HepG2 (cell line): Measurements from ENCODE around the gene GRK4. TPM values are rescaled to one million over a fixed set of nuclear protein-coding genes. Genes with fewer than 3 reads are reported as not detected.

ENCODE experiments used
- ATAC-seq: fragments of 200-7000 bp; cut with Tn5 transposase; 3 replicates; pipeline ENCODE4 v1.9.1; 2020; ENCODE audit warnings: mild to moderate bottlenecking, moderate library complexity
- BruUV-seq: library from RNA; stranded (reverse); fragments of 400-500 nt; replicated peaks from 2 replicates; lab custom pipeline; 2021; lab: Mats Ljungman, UMichigan
- CTCF ChIA-PET: fragments of 300-600 bp; formaldehyde crosslinking; extraction: SDS; loops from one replicate; lab custom pipeline; 2021; ENCODE audit warnings: low total read pairs, inconsistent platforms, low intra/inter-chr PET ratio; lab: Yijun Ruan, JAX
- POLR2A ChIA-PET: fragments of 350-600 bp; sonication (Branson Sonifier 250); formaldehyde crosslinking; loops from one replicate; lab custom pipeline; 2020; ENCODE audit warnings: antibody characterized with exemption, inconsistent platforms; lab: Yijun Ruan, JAX
- DNase-seq: peaks from one replicate; pipeline ENCODE4 v3.0.0-alpha.2; 2015; ENCODE audit warnings: low spot score
- FAIRE-seq: peaks from 3 replicates; lab custom pipeline; 2011; peaks lifted over from hg19 to GRCh38; lab: Jason Lieb, UNC
- H2AFZ ChIP-seq: one replicate; pipeline ENCODE4 v1.6.1; 2011; ENCODE audit warnings: low read length, inconsistent platforms
- H3K27ac ChIP-seq: fragments of 300-600 bp; 3 replicates; pipeline ENCODE4 v1.8.0; 2011; ENCODE audit warnings: mixed run types, mild to moderate bottlenecking, mixed read lengths, low read length, inconsistent platforms; ENCODE audit not compliant: insufficient read depth; ENCODE audit errors: extremely low read length
- H3K27me3 ChIP-seq, 2 experiments: fragments of 200-600 bp in 1 of 2; 2 replicates in 1 of 2; 3 replicates in 1 of 2; pipeline versions ENCODE4 v1.6.0 to v1.8.0; 2011; ENCODE audit warnings: low read length in 2 of 2, mild to moderate bottlenecking in 2 of 2, moderate library complexity in 2 of 2, inconsistent platforms in 1 of 2; ENCODE audit not compliant: insufficient read depth in 2 of 2, control insufficient read depth in 1 of 2
- H3K36me3 ChIP-seq, 2 experiments: fragments of 200-600 bp in 1 of 2; replicated peaks in 1 of 2; 2 replicates in 1 of 2; 3 replicates in 1 of 2; pipeline versions ENCODE4 v1.5.1 to v1.8.0; 2011; ENCODE audit warnings: low read length in 2 of 2, inconsistent platforms in 1 of 2; ENCODE audit not compliant: insufficient read depth in 2 of 2, control insufficient read depth in 1 of 2
- H3K4me1 ChIP-seq: 2 replicates; pipeline ENCODE4 v1.5.1; 2012; ENCODE audit warnings: low read length, inconsistent platforms; ENCODE audit not compliant: insufficient read depth
- H3K4me2 ChIP-seq: 2 replicates; pipeline ENCODE4 v1.6.0; 2011; ENCODE audit warnings: low read depth, low read length, inconsistent platforms
- H3K4me3 ChIP-seq, 3 experiments: fragments of 200-600 bp in 1 of 3; sonication (generic), shearing (Covaris generic) in 1 of 3; replicated peaks in 1 of 3; 2 replicates each; pipeline ENCODE4 v1.5.1; 2011 to 2016; ENCODE audit warnings: low read length in 3 of 3, inconsistent platforms in 2 of 3, low read depth in 2 of 3, mild to moderate bottlenecking in 2 of 3, control low read depth in 1 of 3, mixed read lengths in 1 of 3; ENCODE audit not compliant: insufficient read depth in 1 of 3
- H3K79me2 ChIP-seq: one replicate; pipeline ENCODE4 v1.6.1; 2011; ENCODE audit warnings: low read length, inconsistent platforms; ENCODE audit not compliant: insufficient read depth
- H3K9ac ChIP-seq: 2 replicates; pipeline ENCODE4 v1.6.0; 2011; ENCODE audit warnings: mild to moderate bottlenecking, low read depth, low read length, inconsistent platforms; ENCODE audit not compliant: insufficient read depth
- H3K9me3 ChIP-seq: 2 replicates; pipeline ENCODE4 v1.5.1; 2012; ENCODE audit warnings: mild to moderate bottlenecking, low read length
- H4K20me1 ChIP-seq: 2 replicates; pipeline ENCODE4 v1.6.0; 2011; ENCODE audit warnings: inconsistent platforms, mild to moderate bottlenecking, low read length, moderate library complexity; ENCODE audit not compliant: insufficient read depth
- DNMT3B ChIP-seq: conservative IDR thresholded peaks from 2 replicates; pipeline ENCODE4 v1.6.1; 2016; ENCODE audit warnings: missing biosample characterization, control low read depth
- HMG20B ChIP-seq: conservative IDR thresholded peaks from 2 replicates; pipeline ENCODE4 v1.6.1; 2016; ENCODE audit warnings: missing genetic modification reagents, missing compliant biosample characterization
- JUN ChIP-seq: sonication (generic); formaldehyde crosslinking; IDR thresholded peaks from 2 replicates; pipeline ENCODE4 v1.4.0; 2020; ENCODE audit warnings: mild to moderate bottlenecking, missing genetic modification reagents
- NFE2 ChIP-seq: sonication (generic); formaldehyde crosslinking; IDR thresholded peaks from 2 replicates; pipeline ENCODE4 v1.4.0; 2020; ENCODE audit warnings: missing genetic modification reagents
- NFYC ChIP-seq: IDR thresholded peaks from 2 replicates; pipeline ENCODE4 v1.6.1; 2016; ENCODE audit warnings: missing genetic modification reagents, missing compliant biosample characterization
- SKI ChIP-seq: fragments of 450-650 bp; IDR thresholded peaks from one replicate; pipeline ENCODE4 v1.6.1; 2018; ENCODE audit warnings: mild to moderate bottlenecking; ENCODE audit not compliant: partially characterized antibody
- TBL1XR1 ChIP-seq: fragments of 150-350 bp; IDR thresholded peaks from 2 replicates; pipeline ENCODE4 v1.6.1; 2014; ENCODE audit warnings: borderline replicate concordance, low read length; ENCODE audit not compliant: partially characterized antibody
- ZMYM4 ChIP-seq: sonication (generic); formaldehyde crosslinking; IDR thresholded peaks from 2 replicates; pipeline ENCODE4 v1.8.1; 2023; ENCODE audit warnings: mild to moderate bottlenecking, missing genetic modification reagents
- ZNF329 ChIP-seq: sonication (generic); formaldehyde crosslinking; IDR thresholded peaks from 2 replicates; pipeline ENCODE4 v1.9.0; 2021; ENCODE audit warnings: low read depth, mild to moderate bottlenecking, missing genetic modification reagents
- WGBS: methylation state at CpG from one replicate; pipeline ENCODE4 v1.1.6; 2017; ENCODE audit warnings: low lambda C conversion rate; 5-methylcytosine and 5-hydroxymethylcytosine counted together
- in situ Hi-C: cut with HindIII; loops from 2 replicates; pipeline ENCODE4 v1.10.0; 2017; ENCODE audit warnings: low pct_unique_long_range_greater_than_20kb; ENCODE audit not compliant: extremely low pct_ligation_motif_present
- intact Hi-C: fragments of 100-400 bp; cut with micrococcal nuclease; formaldehyde crosslinking; loops from one replicate; pipeline ENCODE4 v1.10.0; 2022; ENCODE audit not compliant: unreplicated experiment
- polyA plus RNA-seq, 8 experiments: library from polyadenylated mRNA; depleted of rRNA in 3 of 8; stranded (reverse) in 7 of 8; unstranded in 1 of 8; fragments of >200 nt; fragmentation: Illumina TruSeq in 4 of 8; extraction: Trizol in 4 of 8; gene quantifications; 2 replicates each; pipeline versions ENCODE4 v1.2.1 to v1.2.3, GENCODE V29; 2011 to 2016; ENCODE audit warnings: low read depth in 4 of 8, missing spikeins in 1 of 8, mixed read lengths in 1 of 8; ENCODE audit not compliant: insufficient read depth in 1 of 8
- total RNA-seq, 5 experiments: library from RNA; depleted of rRNA; stranded (reverse); fragments of >200 nt; fragmentation: Illumina TruSeq; extraction: Trizol; gene quantifications; 2 replicates each; pipeline ENCODE4 v1.2.3, GENCODE V29; 2016; ENCODE audit warnings: low read depth in 1 of 5
- TF ChIP-seq, protein P1 (sequence below): sonication (generic); formaldehyde crosslinking; conservative IDR thresholded peaks from 2 replicates; pipeline ENCODE4 v1.4.0; 2020; ENCODE audit warnings: mild to moderate bottlenecking, missing genetic modification reagents, moderate library complexity
- TF ChIP-seq, protein P2 (sequence below): sonication (generic); formaldehyde crosslinking; IDR thresholded peaks from 2 replicates; pipeline ENCODE4 v1.8.0; 2022; ENCODE audit warnings: missing genetic modification reagents, mild to moderate bottlenecking, borderline replicate concordance

The GRK4 gene
- total and polyA plus RNA-seq, 2 of the 13 experiments (the other 11 are each of a cell fraction or from before 2014, with no cell fraction given) = 1.8 to 2.0 TPM

- DNase-seq = no peak
- intact Hi-C loops = no loop called here
- Histone ChIP-seq H3K4me2 (no peak overlapping the region), H3K27me3 (no peaks in the 10 kb centered on the region)
- CTCF ChIA-PET = interaction anchor here (1.5 kb wide), 1 partner anchor 87 kb away, joined by 5 read pairs; no protein-coding TSS in a partner anchor
- TF ChIP-seq ZMYM4 (CRISPR knock-in tag) (no peak), JUN (CRISPR knock-in tag) (no peak), NFYC (CRISPR knock-in tag) (no peak), HMG20B (CRISPR knock-in tag) (no peak), DNMT3B (no peak), TBL1XR1 (no peak), SKI (no peak), ZNF329 (no peak), NFE2 (CRISPR knock-in tag) (no peak)
- TF ChIP-seq, protein P1, sequence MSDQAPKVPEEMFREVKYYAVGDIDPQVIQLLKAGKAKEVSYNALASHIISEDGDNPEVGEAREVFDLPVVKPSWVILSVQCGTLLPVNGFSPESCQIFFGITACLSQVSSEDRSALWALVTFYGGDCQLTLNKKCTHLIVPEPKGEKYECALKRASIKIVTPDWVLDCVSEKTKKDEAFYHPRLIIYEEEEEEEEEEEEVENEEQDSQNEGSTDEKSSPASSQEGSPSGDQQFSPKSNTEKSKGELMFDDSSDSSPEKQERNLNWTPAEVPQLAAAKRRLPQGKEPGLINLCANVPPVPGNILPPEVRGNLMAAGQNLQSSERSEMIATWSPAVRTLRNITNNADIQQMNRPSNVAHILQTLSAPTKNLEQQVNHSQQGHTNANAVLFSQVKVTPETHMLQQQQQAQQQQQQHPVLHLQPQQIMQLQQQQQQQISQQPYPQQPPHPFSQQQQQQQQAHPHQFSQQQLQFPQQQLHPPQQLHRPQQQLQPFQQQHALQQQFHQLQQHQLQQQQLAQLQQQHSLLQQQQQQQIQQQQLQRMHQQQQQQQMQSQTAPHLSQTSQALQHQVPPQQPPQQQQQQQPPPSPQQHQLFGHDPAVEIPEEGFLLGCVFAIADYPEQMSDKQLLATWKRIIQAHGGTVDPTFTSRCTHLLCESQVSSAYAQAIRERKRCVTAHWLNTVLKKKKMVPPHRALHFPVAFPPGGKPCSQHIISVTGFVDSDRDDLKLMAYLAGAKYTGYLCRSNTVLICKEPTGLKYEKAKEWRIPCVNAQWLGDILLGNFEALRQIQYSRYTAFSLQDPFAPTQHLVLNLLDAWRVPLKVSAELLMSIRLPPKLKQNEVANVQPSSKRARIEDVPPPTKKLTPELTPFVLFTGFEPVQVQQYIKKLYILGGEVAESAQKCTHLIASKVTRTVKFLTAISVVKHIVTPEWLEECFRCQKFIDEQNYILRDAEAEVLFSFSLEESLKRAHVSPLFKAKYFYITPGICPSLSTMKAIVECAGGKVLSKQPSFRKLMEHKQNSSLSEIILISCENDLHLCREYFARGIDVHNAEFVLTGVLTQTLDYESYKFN = no peak
- TF ChIP-seq, protein P2, sequence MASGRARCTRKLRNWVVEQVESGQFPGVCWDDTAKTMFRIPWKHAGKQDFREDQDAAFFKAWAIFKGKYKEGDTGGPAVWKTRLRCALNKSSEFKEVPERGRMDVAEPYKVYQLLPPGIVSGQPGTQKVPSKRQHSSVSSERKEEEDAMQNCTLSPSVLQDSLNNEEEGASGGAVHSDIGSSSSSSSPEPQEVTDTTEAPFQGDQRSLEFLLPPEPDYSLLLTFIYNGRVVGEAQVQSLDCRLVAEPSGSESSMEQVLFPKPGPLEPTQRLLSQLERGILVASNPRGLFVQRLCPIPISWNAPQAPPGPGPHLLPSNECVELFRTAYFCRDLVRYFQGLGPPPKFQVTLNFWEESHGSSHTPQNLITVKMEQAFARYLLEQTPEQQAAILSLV (CRISPR knock-in tag) = no peak
- TF ChIP-seq, all 625 proteins: peak for 0
- H3K4me1 ChIP-seq = peaks cover 14% of the 10 kb centered on the region; the same call in 1 of the 2 replicates
- no peak overlapping the region for H3K4me3 ChIP-seq
- BruUV-seq = no TSS peak
- WGBS = 98% methylated on average over 10 of the region's 11 CpGs
- POLR2A ChIA-PET = no interaction called here
- in situ Hi-C loops = no loop called here
- peaks cover 9% of the 10 kb centered on the region; the same call in 1 of the 2 replicates for H4K20me1 ChIP-seq
- no peak overlapping the region for H3K27ac ChIP-seq
- H3K79me2 ChIP-seq = no peaks in the 10 kb centered on the region
- no peak overlapping the region for H2AFZ ChIP-seq
- peaks cover 49 to 86% of the 10 kb centered on the region in 2 experiments for H3K36me3 ChIP-seq
- ATAC-seq (no peak), FAIRE-seq (no peak)
- no peak overlapping the region for H3K9ac ChIP-seq
- no peaks in the 10 kb centered on the region for H3K9me3 ChIP-seq
These were observed 13.6 kb upstream of the GRK4 start for GRCh38 chr4:2949782-2950125.
